Upper lobe of right lung (tissue), 1 donor: ENCODE data around the gene TTLL4. TPM values are rescaled to one million over a fixed set of nuclear protein-coding genes. Genes with fewer than 3 reads are reported as not detected.

Experiments
- ATAC-seq: fragments of 200-7000 bp; cut with Tn5 transposase; one replicate; pipeline ENCODE4 v1.9.1; 2020; ENCODE audit warnings: mild to moderate bottlenecking, moderate library complexity
- DNase-seq: peaks from one replicate; pipeline ENCODE4 v3.0.0-alpha.2; 2020
- H3K27ac ChIP-seq: fragments of 200-600 bp; one replicate; pipeline ENCODE4 v1.8.0; 2022
- H3K27me3 ChIP-seq: fragments of 200-600 bp; one replicate; pipeline ENCODE4 v1.8.0; 2022; ENCODE audit warnings: mild to moderate bottlenecking
- H3K36me3 ChIP-seq: fragments of 200-600 bp; one replicate; pipeline ENCODE4 v1.8.0; 2022
- H3K4me1 ChIP-seq: fragments of 200-600 bp; one replicate; pipeline ENCODE4 v1.8.0; 2022
- H3K4me3 ChIP-seq: fragments of 200-600 bp; one replicate; pipeline ENCODE4 v1.8.0; 2022; ENCODE audit warnings: mild to moderate bottlenecking
- H3K9me3 ChIP-seq: fragments of 200-600 bp; one replicate; pipeline ENCODE4 v1.8.0; 2022
- intact Hi-C: fragments of 100-400 bp; cut with DNase I; formaldehyde crosslinking; loops from one replicate; pipeline ENCODE4 v1.11.0; 2022
- total RNA-seq: library from RNA; stranded (reverse); fragmentation: NEBNext Ultra II Directional; extraction: Animal tissue kit (Norgen Biotek cat#: 25700); gene quantifications from one replicate; pipeline ENCODE4 v1.2.1, GENCODE V29; 2021
- TF ChIP-seq, protein P1 (sequence below): fragments of 200-600 bp; IDR thresholded peaks from one replicate; pipeline ENCODE4 v1.8.0; 2022; ENCODE audit warnings: antibody characterized with exemption
- donor health status: DM: no; HTN: yes; CAD: no; lungs with severe emphysema.

The TTLL4 gene
- total RNA-seq, 1 donor from 2014 or later = 29.5 TPM

DNA sequence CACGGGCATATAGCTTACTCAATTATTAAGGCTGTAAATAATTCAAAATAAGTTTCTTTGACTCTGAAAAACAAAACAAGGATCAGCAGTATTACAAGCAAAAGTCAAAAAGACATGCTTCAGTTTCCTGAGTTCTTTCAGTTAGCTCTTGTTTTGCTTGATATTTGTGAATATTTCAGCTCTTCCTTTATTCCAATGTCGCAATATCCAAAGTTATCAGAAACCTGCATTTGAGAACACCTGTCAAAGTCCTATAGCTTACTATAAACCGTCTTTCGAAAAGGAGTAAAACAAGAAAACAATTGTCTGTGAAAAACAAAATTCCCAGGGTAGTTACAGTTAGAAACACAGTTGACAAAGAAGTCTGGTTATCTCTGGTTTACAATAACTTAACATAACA lies 86.1 kb downstream of the TTLL4 start:
- TF ChIP-seq, protein P1, sequence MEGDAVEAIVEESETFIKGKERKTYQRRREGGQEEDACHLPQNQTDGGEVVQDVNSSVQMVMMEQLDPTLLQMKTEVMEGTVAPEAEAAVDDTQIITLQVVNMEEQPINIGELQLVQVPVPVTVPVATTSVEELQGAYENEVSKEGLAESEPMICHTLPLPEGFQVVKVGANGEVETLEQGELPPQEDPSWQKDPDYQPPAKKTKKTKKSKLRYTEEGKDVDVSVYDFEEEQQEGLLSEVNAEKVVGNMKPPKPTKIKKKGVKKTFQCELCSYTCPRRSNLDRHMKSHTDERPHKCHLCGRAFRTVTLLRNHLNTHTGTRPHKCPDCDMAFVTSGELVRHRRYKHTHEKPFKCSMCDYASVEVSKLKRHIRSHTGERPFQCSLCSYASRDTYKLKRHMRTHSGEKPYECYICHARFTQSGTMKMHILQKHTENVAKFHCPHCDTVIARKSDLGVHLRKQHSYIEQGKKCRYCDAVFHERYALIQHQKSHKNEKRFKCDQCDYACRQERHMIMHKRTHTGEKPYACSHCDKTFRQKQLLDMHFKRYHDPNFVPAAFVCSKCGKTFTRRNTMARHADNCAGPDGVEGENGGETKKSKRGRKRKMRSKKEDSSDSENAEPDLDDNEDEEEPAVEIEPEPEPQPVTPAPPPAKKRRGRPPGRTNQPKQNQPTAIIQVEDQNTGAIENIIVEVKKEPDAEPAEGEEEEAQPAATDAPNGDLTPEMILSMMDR = no peak

DNA sequence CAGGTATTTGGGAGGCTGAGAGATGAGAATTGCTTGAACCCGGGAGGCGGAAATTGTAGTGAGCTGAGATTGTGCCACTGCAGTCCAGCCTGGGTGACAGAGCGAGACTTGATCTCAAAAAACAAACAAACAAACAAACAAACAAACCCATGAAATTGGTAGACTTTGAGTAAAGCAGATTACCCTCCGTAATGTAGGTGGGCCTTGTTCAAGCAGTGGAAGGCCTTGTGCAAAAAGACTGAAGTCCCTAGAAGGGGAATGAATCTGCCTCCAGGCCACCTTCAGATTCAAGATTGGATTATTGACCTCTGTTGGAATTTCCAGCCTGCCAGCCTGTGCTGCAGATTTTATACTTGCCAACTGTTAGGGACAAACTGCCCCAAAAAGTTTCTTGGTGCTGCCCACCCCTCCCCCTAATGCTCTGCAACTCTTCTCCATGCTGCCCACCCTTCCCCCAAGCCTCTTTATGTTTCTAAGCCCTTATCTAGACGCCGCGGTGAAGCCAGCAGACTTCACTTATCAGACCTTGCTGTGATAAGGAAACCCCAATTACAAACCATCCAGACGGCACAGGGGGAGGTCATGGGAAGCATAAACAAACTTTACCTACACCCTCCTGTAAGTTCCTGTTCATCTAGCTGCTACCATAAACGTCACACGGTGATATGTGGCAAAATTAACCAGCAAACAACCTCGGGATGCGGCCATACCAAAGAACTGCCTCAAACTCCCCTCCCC lies 88.3 kb downstream of the TTLL4 start:
- DNase-seq = no peak
- H3K36me3 ChIP-seq = no peaks in the 10 kb centered on the region
- no peak overlapping the region for H3K27ac ChIP-seq
- intact Hi-C loops = no loop called here
- H3K27me3 ChIP-seq = no peaks in the 10 kb centered on the region
- TF ChIP-seq, protein P1 = no peak
- no peak overlapping the region for H3K4me3 ChIP-seq
- H3K9me3 ChIP-seq = no peaks in the 10 kb centered on the region
- H3K4me1 ChIP-seq = peaks cover 11% of the 10 kb centered on the region
- ATAC-seq = no peak

More for the DNA sequence above, 86.1 kb downstream of the TTLL4 start:
- intact Hi-C loops = no loop called here
- H3K4me1 ChIP-seq = no peaks in the 10 kb centered on the region
- H3K9me3 ChIP-seq = no peaks in the 10 kb centered on the region
- H3K36me3 ChIP-seq = no peaks in the 10 kb centered on the region
- no peak for DNase-seq
- H3K4me3 ChIP-seq = no peak overlapping the region
- H3K27ac ChIP-seq = no peak overlapping the region
- ATAC-seq = no peak
- H3K27me3 ChIP-seq = no peaks in the 10 kb centered on the region

DNA sequence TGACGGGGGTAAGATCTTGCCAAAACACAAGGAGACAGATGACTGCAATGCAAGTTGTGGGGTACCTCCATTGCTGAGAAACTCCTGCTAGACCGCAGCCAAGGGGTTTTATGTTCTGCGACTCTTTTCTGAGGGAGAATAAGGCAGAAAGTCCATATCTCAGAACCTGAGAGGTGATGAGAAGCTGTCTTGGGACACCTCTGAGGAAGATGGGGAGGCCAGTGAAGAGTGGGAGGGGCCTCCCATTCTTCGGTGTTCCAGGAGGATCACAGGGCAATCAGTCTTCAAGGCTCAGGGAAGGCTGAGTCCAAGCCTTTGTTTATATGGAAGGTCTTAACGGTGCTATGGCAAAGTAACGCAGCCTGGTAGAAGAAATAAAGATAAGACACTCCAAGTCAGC lies 89.4 kb downstream of the TTLL4 start:
- Histone ChIP-seq H3K9me3 (no peaks in the 10 kb centered on the region), H3K4me1 (peaks cover 11% of the 10 kb centered on the region), H3K27ac (no peak overlapping the region), H3K27me3 (no peaks in the 10 kb centered on the region), H3K4me3 (no peak overlapping the region), H3K36me3 (no peaks in the 10 kb centered on the region)
- intact Hi-C loops = no loop called here
- no peak for ATAC-seq
- DNase-seq = no peak
- TF ChIP-seq, protein P1 = no peak

GRCh38 chr2:218802386-218802994 lies 91.9 kb downstream of the TTLL4 start:
- H3K4me3 ChIP-seq = no peak overlapping the region
- no peaks in the 10 kb centered on the region for H3K36me3 ChIP-seq
- no peaks in the 10 kb centered on the region for H3K27me3 ChIP-seq
- TF ChIP-seq, protein P1 = no peak
- peak overlapping the region; percentile 20 for H3K27ac ChIP-seq
- ATAC-seq (no peak), DNase-seq (no peak)
- intact Hi-C loops = no loop called here
- peaks cover 34% of the 10 kb centered on the region for H3K4me1 ChIP-seq
- H3K9me3 ChIP-seq = no peaks in the 10 kb centered on the region

DNA sequence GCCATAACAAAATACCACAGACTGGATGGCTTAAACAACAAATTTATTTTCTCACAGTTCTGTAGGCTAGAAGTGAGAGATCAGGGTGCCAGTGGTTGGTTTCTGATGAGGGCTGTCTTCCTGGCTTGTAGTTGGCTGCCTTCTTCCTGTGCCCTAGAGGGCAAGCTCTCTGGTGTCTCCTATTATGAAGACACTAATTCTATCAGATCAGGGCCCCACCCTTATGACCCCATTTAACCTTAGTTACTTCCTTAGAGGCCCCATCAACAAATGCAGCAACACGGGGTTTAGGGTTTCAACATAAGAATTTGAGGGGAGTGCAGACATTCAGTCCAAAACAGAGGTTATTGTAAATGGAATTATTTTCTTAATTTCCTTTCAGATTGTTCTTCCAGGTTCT lies 94.2 kb downstream of the TTLL4 start:
- H3K4me3 ChIP-seq = no peak overlapping the region
- TF ChIP-seq, protein P1 = no peak

More for the DNA sequence above, 94.2 kb downstream of the TTLL4 start:
- no peaks in the 10 kb centered on the region for H3K36me3 ChIP-seq
- no peaks in the 10 kb centered on the region for H3K9me3 ChIP-seq
- no peak for DNase-seq
- intact Hi-C loops = no loop called here
- H3K27ac ChIP-seq = no peak overlapping the region
- H3K4me1 ChIP-seq = peaks cover 37% of the 10 kb centered on the region
- H3K27me3 ChIP-seq = no peaks in the 10 kb centered on the region
- no peak for ATAC-seq

Other genes with a start within 250 kb of the TTLL4 start
- 13.8 TPM for gene USP37, start 142.5 kb upstream of the TTLL4 start, total RNA-seq
- gene CNOT9, start 142.0 kb upstream of the TTLL4 start, total RNA-seq = 30.9 TPM
- 1.0 TPM for gene PLCD4, start 102.9 kb upstream of the TTLL4 start, total RNA-seq
- 18.3 TPM for gene ZNF142, start 51.2 kb upstream of the TTLL4 start, total RNA-seq
- gene BCS1L, start 51.2 kb upstream of the TTLL4 start, total RNA-seq = 38.5 TPM
- gene RNF25, start 38.8 kb upstream of the TTLL4 start, total RNA-seq = 20.2 TPM
- 35.2 TPM for gene STK36, start 38.7 kb upstream of the TTLL4 start, total RNA-seq
- gene CYP27A1, start 71.3 kb downstream of the TTLL4 start, total RNA-seq = 180 TPM
- gene PRKAG3, start 121.0 kb downstream of the TTLL4 start, total RNA-seq = not detected
- gene WNT6, start 149.0 kb downstream of the TTLL4 start, total RNA-seq = not detected
- gene WNT10A, start 170.0 kb downstream of the TTLL4 start, total RNA-seq = 0.90 TPM
- not detected for gene CDK5R2, start 248.8 kb downstream of the TTLL4 start, total RNA-seq